Erythroblast (primary cell): ENCODE data around the gene PSMC2.

ENCODE experiments used
- DNase-seq, 2 experiments: peaks; one replicate each; lab custom pipeline; 2025; lab: John Stamatoyannopoulos, UW
- GATA1 ChIP-seq: IDR thresholded peaks from 2 replicates; pipeline ENCODE4 v1.6.1; 2011; ENCODE audit warnings: low read depth, mild to moderate bottlenecking, control low read depth, low read length, moderate library complexity
- POLR2A ChIP-seq: IDR thresholded peaks from 2 replicates; pipeline ENCODE4 v1.6.1; 2011; ENCODE audit warnings: mild to moderate bottlenecking, low read length

Gene PSMC2

DNA sequence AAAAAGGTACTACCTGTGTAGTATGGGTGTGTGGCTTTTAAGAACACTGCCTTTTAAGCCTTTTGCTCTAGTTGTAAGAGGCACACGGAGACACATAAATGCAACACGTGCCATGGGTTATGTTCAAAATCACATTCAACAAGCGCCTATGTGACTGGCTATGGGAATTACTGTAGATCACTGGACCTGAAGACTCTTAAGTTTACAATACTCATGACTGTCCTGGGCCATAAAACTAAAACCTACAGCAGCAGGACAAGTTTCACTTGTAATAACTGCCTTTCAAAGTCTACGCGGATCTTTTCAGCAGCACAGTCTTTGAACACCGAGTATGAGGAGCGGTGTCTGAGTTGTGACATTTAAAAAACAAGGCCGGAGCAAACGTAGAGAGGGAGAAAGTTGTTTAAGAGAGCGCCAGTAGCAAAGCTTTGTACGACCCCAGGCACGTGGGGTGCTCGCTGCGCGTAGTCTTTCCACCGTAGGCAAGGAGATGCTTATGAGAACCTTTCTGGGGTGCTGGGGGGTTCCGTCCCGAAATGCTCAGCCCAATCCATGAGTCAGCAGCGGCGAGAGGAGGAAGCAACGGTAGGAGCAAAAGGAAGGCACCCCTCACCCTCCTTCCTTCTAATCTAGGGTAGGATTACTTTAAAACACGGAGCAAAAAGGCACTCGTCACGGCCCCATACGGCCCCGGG is 3.5 kb upstream of the PSMC2 start:
- TF ChIP-seq GATA1 (no peak), POLR2A (no peak)
- peak; percentile 65 to 74 for DNase-seq

DNA sequence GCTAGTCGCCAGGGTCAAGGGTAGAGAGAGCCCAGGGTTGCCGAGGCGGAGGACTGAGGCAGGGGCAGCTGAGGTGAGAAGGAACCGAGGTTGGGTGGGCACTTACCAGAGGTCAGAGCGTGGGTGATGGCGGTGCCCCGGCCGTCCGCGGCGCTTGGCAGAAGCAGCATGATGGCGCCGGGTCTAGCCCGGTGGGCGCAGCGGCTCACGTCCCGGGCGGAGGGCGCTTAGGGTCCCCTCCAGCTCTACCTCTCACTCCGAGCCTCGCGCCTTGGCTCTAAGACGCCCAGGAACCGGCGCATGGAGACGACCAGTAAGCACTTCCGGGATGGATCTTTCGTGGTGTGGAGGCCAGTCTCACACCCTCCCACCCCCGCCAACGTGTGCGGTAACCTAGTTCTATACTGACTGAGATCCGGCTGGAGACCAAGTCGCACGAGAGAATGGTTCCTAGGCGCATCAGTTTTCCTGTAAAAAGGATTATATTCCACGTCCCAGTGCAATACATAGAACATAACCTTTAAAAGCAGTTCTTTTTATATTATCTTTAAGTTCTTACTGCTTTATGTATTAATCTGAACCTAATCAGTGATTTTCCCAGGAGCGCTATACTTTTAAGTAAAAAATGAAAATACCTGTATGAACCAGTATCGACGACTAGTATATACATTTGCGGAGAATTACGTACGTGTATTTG is 2.8 kb upstream of the PSMC2 start, which contains the start of gene DNAJC2:
TSS of gene DNAJC2 (minus strand) at position 315 of the 697 bp plus-strand sequence. CDS start at position 170, 145 bp downstream.
- peak; percentile 95 for DNase-seq

DNA sequence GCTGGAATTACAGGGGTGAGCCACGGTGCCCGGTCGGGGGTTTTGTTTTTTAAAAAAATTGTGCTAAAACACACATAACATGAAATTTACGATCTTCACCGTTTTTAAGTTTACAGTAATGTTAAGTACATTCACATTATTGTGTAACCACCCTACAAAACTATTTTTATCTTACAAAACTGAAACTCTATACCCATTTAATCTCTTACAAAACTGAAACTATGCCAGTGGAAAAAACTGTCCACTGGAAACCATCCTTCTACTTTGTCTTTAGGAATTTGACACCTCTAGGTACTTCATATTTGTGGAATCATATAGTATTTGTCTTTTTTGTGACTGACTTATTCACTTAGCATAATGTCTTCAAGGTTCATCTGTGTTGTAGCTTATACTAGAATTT is 1.0 kb upstream of the PSMC2 start:
- TF ChIP-seq GATA1, result no peak
- DNase-seq, result no peak

More for the DNA sequence above, 2.8 kb upstream of the PSMC2 start, which contains the start of gene DNAJC2:
- TF ChIP-seq GATA1, result no peak
- TF ChIP-seq POLR2A, result peak; percentile 86

DNA sequence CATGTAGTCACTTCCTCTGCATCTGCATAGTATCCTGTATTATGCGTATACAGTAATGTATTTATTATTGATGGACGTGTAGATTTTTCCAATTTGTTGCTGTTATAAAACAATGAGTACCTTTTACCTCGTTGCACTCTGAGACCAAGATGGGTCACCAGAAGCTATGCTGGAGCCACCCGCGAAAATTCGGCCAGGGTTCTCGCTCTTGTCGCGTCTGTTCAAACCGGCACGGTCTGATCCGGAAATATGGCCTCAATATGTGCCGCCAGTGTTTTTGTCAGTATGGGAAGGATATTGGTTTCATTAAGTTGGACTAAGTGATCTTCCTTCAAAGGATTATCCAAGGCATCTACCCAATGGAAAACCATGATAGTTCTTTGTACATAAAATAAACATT is 1.0 kb downstream of the PSMC2 start:
- TF ChIP-seq GATA1 (no peak), POLR2A (no peak)
- peak; percentile 48 to 55 for DNase-seq

DNA sequence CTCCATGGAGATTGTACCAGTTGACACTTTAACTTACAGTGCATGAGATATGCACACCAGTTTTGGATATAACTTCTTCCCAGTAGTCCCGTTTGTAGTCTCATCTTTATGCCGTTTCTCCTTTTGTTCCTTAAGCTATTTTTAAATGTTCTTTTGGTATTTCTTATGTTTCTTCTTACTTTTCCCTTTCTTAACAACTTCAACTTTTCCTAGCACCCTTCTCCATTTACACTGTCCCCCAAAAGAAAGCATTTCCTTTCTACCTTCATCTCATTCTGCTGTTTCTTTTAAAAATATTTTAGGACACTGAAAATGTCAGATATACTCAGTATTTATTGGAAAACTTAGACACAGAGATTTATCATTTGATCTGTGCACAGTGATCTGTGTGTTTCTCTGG is 1.5 kb downstream of the PSMC2 start:
- no peak for TF ChIP-seq GATA1
- TF ChIP-seq POLR2A, result no peak
- DNase-seq, result peak in 1 of 2 experiments; percentile 35

DNA sequence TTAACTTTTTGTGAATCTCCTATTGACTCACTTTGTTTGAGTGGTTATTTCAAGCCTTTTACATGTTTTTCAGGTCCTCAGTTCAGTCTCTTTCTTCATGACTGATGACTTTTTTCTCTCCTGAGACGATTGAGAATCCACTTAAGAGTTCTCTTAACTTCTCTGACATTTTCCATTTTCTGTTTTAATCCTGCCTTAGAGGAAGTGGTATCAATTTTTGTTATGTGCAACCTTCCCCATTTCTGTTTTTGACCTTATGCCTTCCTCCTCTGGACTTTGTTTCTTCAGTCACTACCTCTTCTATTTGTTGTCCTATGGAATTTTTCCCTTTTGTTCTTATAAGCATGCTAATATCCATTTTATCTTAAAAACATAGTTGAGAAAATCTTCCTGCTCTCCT is 2.4 kb downstream of the PSMC2 start:
- TF ChIP-seq POLR2A, result no peak
- no peak for TF ChIP-seq GATA1
- DNase-seq, result no peak

DNA sequence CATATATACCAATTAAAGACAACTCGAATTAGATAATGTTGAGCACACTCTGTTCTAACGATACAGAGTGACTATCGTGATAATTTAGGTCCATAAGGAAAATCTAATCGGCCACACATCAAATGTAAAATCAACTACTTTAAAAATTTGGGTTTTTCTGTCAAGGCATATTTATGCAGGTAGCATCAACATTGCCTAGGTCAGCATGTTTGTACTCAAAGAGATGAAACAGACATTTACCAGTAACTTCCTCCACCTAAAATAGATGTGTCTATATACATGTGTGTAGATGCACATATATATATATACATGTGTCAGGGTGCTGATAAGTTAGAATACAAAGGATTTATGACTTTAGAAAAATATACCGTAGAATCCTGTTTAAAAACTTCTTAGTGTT is 22.0 kb downstream of the PSMC2 start:
- no peak for DNase-seq

DNA sequence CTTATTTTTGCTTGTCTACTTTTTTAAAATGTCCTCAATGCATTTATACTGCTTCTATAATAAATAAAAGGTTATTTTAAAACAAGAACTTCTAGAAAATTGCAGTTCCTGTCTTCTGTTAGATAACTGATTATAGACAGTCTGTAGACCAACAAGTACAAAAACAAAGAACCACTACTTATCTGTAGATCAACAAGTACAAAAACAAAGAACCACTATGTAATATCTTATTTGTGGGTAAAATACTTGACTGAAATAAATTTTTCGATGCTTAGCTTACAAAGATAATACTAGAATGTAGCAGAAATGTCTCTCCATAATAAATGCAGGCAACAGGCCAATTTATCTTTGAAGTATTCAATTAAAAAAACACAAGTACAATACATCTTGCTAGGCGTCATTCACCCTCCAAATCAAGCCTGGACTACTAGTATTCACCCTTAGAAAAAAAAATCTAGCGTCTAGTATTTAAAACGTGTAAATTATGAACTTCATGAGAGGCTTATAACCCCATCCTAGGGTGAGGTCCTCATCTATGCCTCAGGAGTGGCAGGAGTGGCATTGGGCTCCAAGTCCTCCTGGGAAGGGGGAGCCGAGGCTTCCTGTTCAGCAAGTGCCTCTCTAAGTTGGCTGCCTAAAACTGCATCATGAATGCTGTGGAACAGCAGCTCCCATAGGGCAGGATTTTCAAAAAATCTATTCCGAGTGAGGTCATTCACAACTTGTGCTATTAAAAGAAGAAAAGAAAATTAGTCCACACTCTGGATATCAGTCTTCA is 26.6 kb downstream of the PSMC2 start:
- no peak for TF ChIP-seq GATA1
- DNase-seq, result no peak

More for the DNA sequence above, 22.0 kb downstream of the PSMC2 start:
- TF ChIP-seq POLR2A (no peak), GATA1 (no peak)

DNA sequence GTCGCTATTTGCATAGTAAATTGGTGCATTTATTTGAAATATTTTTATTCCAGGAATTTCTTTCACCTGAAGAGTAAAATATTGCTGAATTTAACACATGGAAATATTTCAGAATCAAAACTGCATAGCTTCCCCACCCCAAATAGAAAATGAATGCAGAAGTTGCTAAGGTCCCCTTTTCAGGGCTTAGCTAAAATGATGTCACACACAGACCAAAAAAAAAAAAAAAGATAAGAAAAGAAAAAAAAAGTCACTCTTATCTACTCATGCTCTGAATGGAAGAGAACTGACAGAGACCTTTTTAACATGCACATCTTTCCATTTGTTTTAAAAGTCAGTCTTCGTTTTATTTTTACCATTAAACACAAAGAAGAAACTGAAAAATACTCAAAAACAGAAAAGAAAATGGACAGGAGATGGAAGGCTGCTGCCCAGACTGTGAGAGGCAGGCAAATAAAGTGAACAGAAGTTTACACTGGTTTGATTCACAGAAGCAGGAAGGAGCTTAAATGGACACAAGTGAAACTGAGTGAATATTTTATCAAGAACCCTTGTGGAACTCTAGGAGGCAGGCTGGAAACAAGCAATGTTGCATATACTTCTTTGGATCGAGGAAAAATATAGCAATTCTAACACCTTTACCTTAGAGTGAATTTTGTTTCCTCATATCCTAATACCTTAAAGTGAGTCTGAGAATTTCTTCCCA is 32.0 kb downstream of the PSMC2 start:
- no peak for TF ChIP-seq POLR2A
- no peak for TF ChIP-seq GATA1
- DNase-seq, result no peak

DNA sequence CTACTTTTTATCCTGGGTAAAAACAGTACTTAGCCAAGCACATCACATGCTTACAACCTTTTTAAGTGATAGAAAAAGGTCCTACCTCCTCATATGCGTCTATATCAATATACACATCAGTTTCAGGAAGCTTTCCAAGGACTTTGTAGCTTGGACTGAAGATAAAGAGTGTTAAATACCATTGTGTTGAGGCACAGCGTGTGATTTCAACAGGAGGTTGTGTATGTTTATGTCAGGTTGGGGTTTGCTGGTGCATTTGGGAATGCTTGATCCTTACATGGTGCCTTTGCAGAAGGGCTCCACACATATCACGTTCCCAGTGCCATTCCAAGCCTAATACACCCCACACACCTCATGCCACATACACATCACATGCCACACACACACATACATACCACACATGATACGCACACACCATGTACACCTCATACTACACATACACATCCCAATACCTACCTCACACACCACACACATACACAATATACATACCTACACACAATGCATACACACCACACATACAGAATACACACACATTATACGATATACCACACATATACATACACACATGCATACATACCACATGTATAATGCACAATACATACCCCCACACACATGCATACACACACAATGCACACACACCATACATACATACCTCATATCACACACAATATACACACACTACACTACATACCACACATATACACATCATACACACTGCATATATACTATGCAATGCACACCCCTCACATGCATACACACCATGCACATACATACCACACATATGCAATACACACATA is 33.1 kb downstream of the PSMC2 start:
- TF ChIP-seq POLR2A (no peak), GATA1 (no peak)
- DNase-seq, result no peak

DNA sequence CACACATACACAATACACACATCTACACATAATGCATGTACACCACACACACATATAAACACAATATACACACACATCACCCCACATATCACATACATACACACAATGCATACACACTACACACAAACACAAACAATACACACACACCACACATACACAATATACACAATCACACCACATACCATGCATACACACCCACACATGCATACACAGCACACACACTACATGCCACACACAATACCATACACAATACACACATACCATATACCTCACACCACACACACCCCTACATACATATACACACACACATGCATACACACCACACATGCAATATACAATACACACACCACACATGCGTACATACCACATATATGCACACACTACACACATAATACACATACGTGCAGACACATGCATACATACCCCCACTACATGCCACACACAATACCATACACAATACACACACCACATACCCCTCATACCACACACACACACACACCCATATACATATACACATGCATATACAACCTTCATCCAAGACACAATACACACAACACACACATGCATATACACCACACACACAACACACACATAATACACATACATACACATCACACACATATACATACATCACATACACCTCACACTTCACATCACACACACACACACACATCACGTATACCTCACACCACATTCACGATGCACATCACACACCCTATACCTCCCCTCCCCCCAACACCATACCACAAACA is 34.0 kb downstream of the PSMC2 start:
- DNase-seq, result no peak
- TF ChIP-seq POLR2A (no peak), GATA1 (no peak)

DNA sequence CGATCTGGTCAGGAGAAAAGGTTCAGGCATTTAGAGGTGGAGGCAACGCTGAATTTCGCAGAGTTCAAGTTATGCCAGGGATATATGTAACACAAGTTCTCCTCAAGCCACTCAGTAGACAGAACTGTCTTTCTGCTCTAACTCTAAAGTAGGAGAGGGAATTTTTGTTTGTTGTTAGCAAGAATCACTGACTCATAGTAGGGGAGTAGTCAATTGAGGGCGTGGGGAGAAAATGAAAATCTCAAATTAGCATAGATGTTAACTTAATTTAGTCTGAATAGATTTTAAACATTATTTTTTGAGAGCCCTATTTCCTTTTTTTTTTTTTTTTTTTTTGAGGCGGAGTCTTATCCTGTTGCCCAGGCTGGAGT is 34.6 kb downstream of the PSMC2 start:
- DNase-seq, result no peak
- TF ChIP-seq POLR2A (no peak), GATA1 (no peak)
